Breast epithelium (tissue), 4 donors: Measurements from ENCODE around the gene HLA-B. TPM values are rescaled to one million over a fixed set of nuclear protein-coding genes. Genes with fewer than 3 reads are reported as not detected.

Experiments used
- DNase-seq, 2 donors: peaks; one replicate each; pipeline ENCODE4 v3.0.0-alpha.2; 2019; ENCODE audit warnings: low spot score in 2 of 2
- H3K27ac ChIP-seq, 2 donors: fragments of 200-600 bp; sonication (generic) in 1 of 2; one replicate each; pipeline ENCODE4 v1.5.1; 2016 to 2019; ENCODE audit warnings: mild to moderate bottlenecking in 1 of 2
- H3K27me3 ChIP-seq, 2 donors: fragments of 200-600 bp; sonication (generic) in 1 of 2; one replicate each; pipeline versions ENCODE4 v1.5.1 to v1.6.0; 2017 to 2019; ENCODE audit warnings: control low read depth in 1 of 2, mild to moderate bottlenecking in 1 of 2
- H3K36me3 ChIP-seq: fragments of 200-600 bp; one replicate; pipeline ENCODE4 v1.5.1; 2019
- H3K4me1 ChIP-seq, 2 donors: fragments of 200-600 bp; sonication (generic); one replicate each; pipeline ENCODE4 v1.5.1; 2016 to 2019; ENCODE audit warnings: control low read depth in 1 of 2
- H3K4me3 ChIP-seq, 3 donors: fragments of 200-600 bp; sonication (generic); 1 replicate in 2 of 3; 2 replicates in 1 of 3; pipeline ENCODE4 v1.5.1; 2016 to 2019; ENCODE audit warnings: mild to moderate bottlenecking in 3 of 3, moderate library complexity in 2 of 3
- H3K9me3 ChIP-seq, 2 donors: fragments of 200-600 bp; sonication (generic) in 1 of 2; one replicate each; pipeline ENCODE4 v1.5.1; 2016 to 2019; ENCODE audit warnings: control low read depth in 1 of 2
- CTCF ChIP-seq, 3 donors: fragments of 450-650 bp; IDR thresholded peaks; one replicate each; pipeline ENCODE4 v1.5.1; 2016 to 2017; ENCODE audit warnings: antibody characterized with exemption in 3 of 3, mild to moderate bottlenecking in 3 of 3, moderate library complexity in 3 of 3
- POLR2A ChIP-seq: fragments of 450-650 bp; IDR thresholded peaks from one replicate; pipeline ENCODE4 v1.6.1; 2016; ENCODE audit warnings: antibody characterized with exemption, mild to moderate bottlenecking, moderate library complexity
- POLR2AphosphoS5 ChIP-seq, 3 donors: sonication (generic); formaldehyde crosslinking; IDR thresholded peaks; one replicate each; pipeline ENCODE4 v1.6.1; 2017; ENCODE audit warnings: antibody characterized with exemption in 3 of 3
- intact Hi-C: fragments of 100-400 bp; cut with DNase I; formaldehyde crosslinking; loops from one replicate; pipeline ENCODE4 v1.15.1; 2023; ENCODE audit warnings: low total_unique reads
- total RNA-seq, 3 donors: library from RNA; depleted of rRNA; stranded (reverse); fragments of >200 nt; gene quantifications; one replicate each; pipeline ENCODE4 v1.1.0, GENCODE V29; 2016

HLA-B gene
- total RNA-seq, 3 donors from 2014 or later = 532 to 813 (median 727) TPM

- no peak overlapping the region for H3K27ac ChIP-seq
- H3K4me1 ChIP-seq = no peaks in the 10 kb centered on the region
- intact Hi-C loops = no loop called here
- no peak for DNase-seq
- no peak overlapping the region for H3K4me3 ChIP-seq
- no peaks in the 10 kb centered on the region for H3K36me3 ChIP-seq
- H3K9me3 ChIP-seq = no peaks in the 10 kb centered on the region
- H3K27me3 ChIP-seq = no peaks in the 10 kb centered on the region
- no peak for TF ChIP-seq CTCF (IDR thresholded peaks at IDR 0.05)
- no peak for TF ChIP-seq POLR2A
- TF ChIP-seq POLR2AphosphoS5 (IDR thresholded peaks at IDR 0.05) = no peak
These were observed 30.0 kb upstream of the HLA-B start for GRCh38 chr6:31386977-31387376.

- intact Hi-C loops = no loop called here
- Histone ChIP-seq H3K27me3 (no peaks in the 10 kb centered on the region), H3K9me3 (no peaks in the 10 kb centered on the region), H3K4me1 (no peaks in the 10 kb centered on the region), H3K36me3 (no peaks in the 10 kb centered on the region), H3K27ac (no peak overlapping the region), H3K4me3 (no peak overlapping the region)
- no peak for DNase-seq
- TF ChIP-seq CTCF (IDR thresholded peaks at IDR 0.05) = no peak
- TF ChIP-seq POLR2AphosphoS5 (IDR thresholded peaks at IDR 0.05) = no peak
- no peak for TF ChIP-seq POLR2A
These were observed 29.1 kb upstream of the HLA-B start for GRCh38 chr6:31386099-31386498.

- TF ChIP-seq POLR2A = no peak
- TF ChIP-seq CTCF (IDR thresholded peaks at IDR 0.05) = no peak
- no peak for TF ChIP-seq POLR2AphosphoS5 (IDR thresholded peaks at IDR 0.05)
These were observed 28.1 kb upstream of the HLA-B start for GRCh38 chr6:31385041-31385440.

GRCh38 chr6:31383149-31383548 is 26.2 kb upstream of the HLA-B start:
- Histone ChIP-seq H3K9me3 (no peaks in the 10 kb centered on the region), H3K4me3 (no peak overlapping the region), H3K36me3 (no peaks in the 10 kb centered on the region), H3K27ac (no peak overlapping the region), H3K27me3 (no peaks in the 10 kb centered on the region), H3K4me1 (no peaks in the 10 kb centered on the region)
- intact Hi-C loops = no loop called here
- DNase-seq = no peak
- no peak for TF ChIP-seq CTCF (IDR thresholded peaks at IDR 0.05)
- TF ChIP-seq POLR2AphosphoS5 (IDR thresholded peaks at IDR 0.05) = no peak
- no peak for TF ChIP-seq POLR2A

More at GRCh38 chr6:31385041-31385440, 28.1 kb upstream of the HLA-B start:
- Histone ChIP-seq H3K4me1 (no peaks in the 10 kb centered on the region), H3K36me3 (no peaks in the 10 kb centered on the region), H3K4me3 (no peak overlapping the region), H3K27ac (no peak overlapping the region), H3K9me3 (no peaks in the 10 kb centered on the region), H3K27me3 (no peaks in the 10 kb centered on the region)
- intact Hi-C loops = no loop called here
- DNase-seq = no peak

- intact Hi-C loops = no loop called here
These were observed 24.7 kb upstream of the HLA-B start for GRCh38 chr6:31381666-31382065.

More at GRCh38 chr6:31381666-31382065, 24.7 kb upstream of the HLA-B start:
- Histone ChIP-seq H3K27me3 (no peaks in the 10 kb centered on the region), H3K36me3 (no peaks in the 10 kb centered on the region), H3K9me3 (no peaks in the 10 kb centered on the region), H3K27ac (no peak overlapping the region), H3K4me3 (no peak overlapping the region), H3K4me1 (no peaks in the 10 kb centered on the region)
- TF ChIP-seq POLR2A = no peak
- TF ChIP-seq POLR2AphosphoS5 (IDR thresholded peaks at IDR 0.05) = no peak
- no peak for TF ChIP-seq CTCF (IDR thresholded peaks at IDR 0.05)
- no peak for DNase-seq
